ENCODE data around the gene BATF3. TPM values are rescaled to one million over a fixed set of nuclear protein-coding genes. Genes with fewer than 3 reads are reported as not detected.

The BATF3 gene
- total RNA-seq, 1 experiment from 2014 or later: 2.1 TPM

DNA sequence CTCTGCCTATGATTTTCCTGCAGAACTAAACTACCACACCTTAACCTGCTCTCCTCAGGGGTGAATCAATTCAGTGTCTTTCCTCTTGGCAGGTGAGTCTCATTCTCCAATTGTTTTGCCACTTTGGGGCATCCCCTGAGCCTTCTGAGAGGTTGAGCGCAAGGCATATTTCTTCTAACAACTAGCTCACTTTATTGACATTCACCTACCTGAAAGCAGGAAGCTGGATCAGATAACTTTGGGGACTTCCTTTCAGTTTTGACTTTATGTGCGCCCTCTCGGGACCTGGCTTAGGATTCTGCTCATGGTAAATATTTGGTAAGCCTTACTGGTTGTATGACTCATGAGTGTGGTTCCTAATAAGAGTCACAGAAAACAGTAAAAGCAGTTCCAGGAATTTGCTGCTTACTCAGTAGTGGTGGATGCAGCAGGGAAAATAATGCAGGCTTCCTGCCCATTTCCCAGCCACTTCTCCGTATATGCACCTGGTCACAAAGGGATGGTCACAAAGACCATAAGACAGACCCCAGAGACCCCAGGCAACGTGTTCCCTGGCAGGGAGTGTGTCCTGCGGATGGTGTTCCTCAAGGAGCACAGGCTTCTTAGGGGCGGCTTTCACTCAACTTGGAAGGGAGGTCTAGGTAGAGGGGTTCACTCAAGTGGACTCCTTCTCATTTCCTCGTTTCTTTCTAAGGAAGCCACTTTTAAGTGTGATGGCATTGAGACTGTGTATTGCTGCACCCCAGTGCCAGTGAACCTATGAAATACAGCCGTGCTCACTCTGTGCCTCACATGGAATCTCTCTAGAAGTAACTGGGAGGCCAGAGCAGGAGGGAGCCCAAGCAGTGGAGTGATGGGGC is 22.0 kb upstream of the BATF3 start:
- WGBS (ENCODE audit: extremely low coverage, insufficient read length, low lambda C conversion rate): no CpG with 5 or more reads among the region's 9 CpGs
- H3K27me3 Mint-ChIP-seq (ENCODE audit: low read depth): peaks cover 2% of the 10 kb centered on the region
- no peak overlapping the region for H2AK5ac ChIP-seq (ENCODE audit: insufficient read length, low read length)
- no peak overlapping the region for H4K91ac ChIP-seq (ENCODE audit: insufficient read length, low read depth, low read length)
- H3K9me3 Mint-ChIP-seq: peaks cover 25 to 32% of the 10 kb centered on the region in 2 experiments
- H2BK12ac ChIP-seq (ENCODE audit: insufficient read length, low read depth, low read length): no peak overlapping the region
- no peaks in the 10 kb centered on the region for H3K79me2 ChIP-seq (ENCODE audit: insufficient read depth, low read length)
- H4K20me1 ChIP-seq (ENCODE audit: control insufficient read depth, insufficient read depth, insufficient read length): no peaks in the 10 kb centered on the region
- H3K79me1 ChIP-seq (ENCODE audit: insufficient read depth, low read depth, low read length, poor library complexity, severe bottlenecking): no peaks in the 10 kb centered on the region
- H3K4ac ChIP-seq (ENCODE audit: low read depth, low read length): no peak overlapping the region
- no peak overlapping the region for H3K18ac ChIP-seq (ENCODE audit: insufficient read length, low read depth, low read length)
- H2BK20ac ChIP-seq (ENCODE audit: low read depth, low read length, poor library complexity, severe bottlenecking): no peak overlapping the region
- H3K23ac ChIP-seq (ENCODE audit: insufficient read length, low read depth, low read length): no peak overlapping the region
- H3K27ac Mint-ChIP-seq: no peak overlapping the region; a peak in 1 of 7 replicates
- no peak overlapping the region for H2BK15ac ChIP-seq (ENCODE audit: low read depth, low read length)
- H3K27ac ChIP-seq (ENCODE audit: insufficient read length, low read depth, low read length): no peak overlapping the region
- no peak overlapping the region for H4K8ac ChIP-seq (replicated peaks; ENCODE audit: insufficient read length, low read depth, low read length)
- no peak overlapping the region for H3K14ac ChIP-seq (ENCODE audit: insufficient read depth, low read length)
- no peaks in the 10 kb centered on the region for H3K4me1 Mint-ChIP-seq
- H3K23me2 ChIP-seq (ENCODE audit: insufficient read length, low read depth, low read length, poor library complexity, severe bottlenecking): no peaks in the 10 kb centered on the region
- TF ChIP-seq CTCF (conservative IDR thresholded peaks at IDR 0.05): no peak
- H3K56ac ChIP-seq (ENCODE audit: insufficient read length, low read depth, low read length): no peak overlapping the region
- H4K5ac ChIP-seq (ENCODE audit: insufficient read length, low read depth, low read length): no peak overlapping the region
- H3K27me3 ChIP-seq (ENCODE audit: insufficient read depth, low read length): no peaks in the 10 kb centered on the region
- no peak overlapping the region for H2BK5ac ChIP-seq (ENCODE audit: insufficient read length, low read length)
- no peaks in the 10 kb centered on the region for H3K4me1 ChIP-seq (ENCODE audit: insufficient read depth, low read length)
- peaks cover 28 to 32% (median 28%) of the 10 kb centered on the region in 3 experiments for H3K36me3 Mint-ChIP-seq (ENCODE audit: insufficient read depth in 1 of 3, low read depth in 3 of 3)
- DNase-seq: no peak
- no peak overlapping the region for H2AFZ ChIP-seq (ENCODE audit: low read length)
- H2BK120ac ChIP-seq (ENCODE audit: low read depth, low read length, poor library complexity, severe bottlenecking): no peak overlapping the region
- no peak overlapping the region for H3T11ph ChIP-seq (ENCODE audit: low read length)
- H3K9me3 ChIP-seq (ENCODE audit: control insufficient read depth, low read depth, low read length): no peaks in the 10 kb centered on the region
- no peak overlapping the region for H3K4me2 ChIP-seq (ENCODE audit: insufficient read depth, insufficient read length, low read length)
- H3K9ac ChIP-seq (ENCODE audit: extremely low read depth, insufficient read length, low read length): no peak overlapping the region
- H3K4me3 Mint-ChIP-seq: no peak overlapping the region
